Dermis microvascular lymphatic vessel endothelial cell (primary cell): Measurements from ENCODE around the gene PLXND1. TPM values are rescaled to one million over a fixed set of nuclear protein-coding genes. Genes with fewer than 3 reads are reported as not detected.

Experiments
- DNase-seq, 2 donors: peaks; one replicate each; pipeline versions ENCODE4 v3.0.0 to v3.0.0-alpha.2; 2010; ENCODE audit warnings: low read depth in 2 of 2
- total RNA-seq: library from RNA; depleted of rRNA; stranded (reverse); fragments of >200 nt; gene quantifications from 2 replicates; pipeline ENCODE4 v1.2.1, GENCODE V29; 2014

The PLXND1 gene
- total RNA-seq, 1 donor from 2014 or later: 273 TPM

GRCh38 chr3:129507181-129507831 lies 99.2 kb downstream of the PLXND1 start:
- DNase-seq: peak; percentile 81 to 82

GRCh38 chr3:129506231-129506742 lies 100.2 kb downstream of the PLXND1 start:
- DNase-seq: peak; percentile 76 to 82

GRCh38 chr3:129505341-129505740 lies 101.1 kb downstream of the PLXND1 start:
- DNase-seq: no peak

Other genes with a start within 250 kb of the PLXND1 start
- gene EFCAB12, start 178.0 kb downstream of the PLXND1 start, total RNA-seq: under 0.01 TPM in 2 replicates
- gene MBD4, start 166.7 kb downstream of the PLXND1 start, total RNA-seq: 17.3 and 23.0 TPM in 2 replicates
- gene IFT122, start 166.5 kb downstream of the PLXND1 start, total RNA-seq: 27.1 and 32.1 TPM in 2 replicates
- gene RHO, start 78.0 kb downstream of the PLXND1 start, total RNA-seq: not detected in 2 replicates
- gene H1-8, start 63.5 kb downstream of the PLXND1 start, total RNA-seq: not detected in 2 replicates